GM10248 (cell line): ENCODE measurements around the gene ST6GAL1.
A peak's percentile ranks its signal among the peaks of the same experiment; 100 is the strongest.

Experiments
- CTCF ChIA-PET: fragments of 300-600 bp; sonication (Branson Sonifier 250); formaldehyde crosslinking; extraction: SDS; loops from one replicate; lab custom pipeline; 2021; ENCODE audit warnings: antibody characterized with exemption; lab: Yijun Ruan, JAX
- POLR2A ChIA-PET: fragments of 350-650 bp; sonication (Branson Sonifier 250); formaldehyde crosslinking; extraction: SDS; loops from one replicate; lab custom pipeline; 2020; ENCODE audit warnings: antibody characterized with exemption; lab: Yijun Ruan, JAX
- DNase-seq: peaks from one replicate; pipeline ENCODE4 v3.0.0; 2012; ENCODE audit errors: extremely low spot score
- TF ChIP-seq, protein P1 (sequence below): IDR thresholded peaks from 2 replicates; pipeline ENCODE4 v1.5.1; 2012; ENCODE audit warnings: mild to moderate bottlenecking, low read depth; ENCODE audit errors: extremely low read depth, missing control alignments, control extremely low read depth

The ST6GAL1 gene

GRCh38 chr3:187014417-187014864 is 84.1 kb downstream of the ST6GAL1 start:
- POLR2A ChIA-PET: interaction anchor here (1.4 kb wide), 1 partner anchor 11 kb away, joined by 4 read pairs; no protein-coding TSS in a partner anchor
- CTCF ChIA-PET: interaction anchor here (1.7 kb wide), 1 partner anchor 12 kb away, joined by 7 read pairs; no protein-coding TSS in a partner anchor
- TF ChIP-seq, protein P1, sequence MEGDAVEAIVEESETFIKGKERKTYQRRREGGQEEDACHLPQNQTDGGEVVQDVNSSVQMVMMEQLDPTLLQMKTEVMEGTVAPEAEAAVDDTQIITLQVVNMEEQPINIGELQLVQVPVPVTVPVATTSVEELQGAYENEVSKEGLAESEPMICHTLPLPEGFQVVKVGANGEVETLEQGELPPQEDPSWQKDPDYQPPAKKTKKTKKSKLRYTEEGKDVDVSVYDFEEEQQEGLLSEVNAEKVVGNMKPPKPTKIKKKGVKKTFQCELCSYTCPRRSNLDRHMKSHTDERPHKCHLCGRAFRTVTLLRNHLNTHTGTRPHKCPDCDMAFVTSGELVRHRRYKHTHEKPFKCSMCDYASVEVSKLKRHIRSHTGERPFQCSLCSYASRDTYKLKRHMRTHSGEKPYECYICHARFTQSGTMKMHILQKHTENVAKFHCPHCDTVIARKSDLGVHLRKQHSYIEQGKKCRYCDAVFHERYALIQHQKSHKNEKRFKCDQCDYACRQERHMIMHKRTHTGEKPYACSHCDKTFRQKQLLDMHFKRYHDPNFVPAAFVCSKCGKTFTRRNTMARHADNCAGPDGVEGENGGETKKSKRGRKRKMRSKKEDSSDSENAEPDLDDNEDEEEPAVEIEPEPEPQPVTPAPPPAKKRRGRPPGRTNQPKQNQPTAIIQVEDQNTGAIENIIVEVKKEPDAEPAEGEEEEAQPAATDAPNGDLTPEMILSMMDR: no peak
- no peak for DNase-seq

GRCh38 chr3:187015903-187016638 is 85.7 kb downstream of the ST6GAL1 start:
- POLR2A ChIA-PET: interaction anchor here (0.9 to 1.8 kb wide), 3 partner anchors 10 to 123 kb away, joined by 3 to 4 read pairs (median 3); partner anchors contain the start of gene RPL39L
- CTCF ChIA-PET: interaction anchor here (0.7 to 1.7 kb wide), 6 partner anchors 12 to 149 kb away, joined by 3 to 4 read pairs (median 4); no protein-coding TSS in a partner anchor
- no peak for DNase-seq
- TF ChIP-seq, protein P1: no peak

GRCh38 chr3:187016639-187017345 is 86.5 kb downstream of the ST6GAL1 start:
- TF ChIP-seq, protein P1: no peak
- CTCF ChIA-PET: interaction anchor here (0.7 to 1.7 kb wide), 7 partner anchors 9 to 148 kb away, joined by 3 to 4 read pairs (median 4); no protein-coding TSS in a partner anchor

GRCh38 chr3:187017511-187018230 is 87.3 kb downstream of the ST6GAL1 start:
- POLR2A ChIA-PET: interaction anchor here (1.8 kb wide), 1 partner anchor 9 kb away, joined by 4 read pairs; no protein-coding TSS in a partner anchor
- DNase-seq: no peak
- TF ChIP-seq, protein P1: no peak
- CTCF ChIA-PET: interaction anchor here (0.7 to 1.2 kb wide), 4 partner anchors 8 to 45 kb away, joined by 3 to 4 read pairs (median 4); no protein-coding TSS in a partner anchor

More at GRCh38 chr3:187016639-187017345, 86.5 kb downstream of the ST6GAL1 start:
- POLR2A ChIA-PET: interaction anchor here (0.9 to 1.8 kb wide), 3 partner anchors 10 to 123 kb away, joined by 3 to 4 read pairs (median 3); partner anchors contain the start of gene RPL39L
- DNase-seq: peak; percentile 53

- CTCF ChIA-PET: interaction anchor here (0.7 to 0.9 kb wide), 2 partner anchors 8 to 18 kb away, joined by 3 to 4 read pairs; no protein-coding TSS in a partner anchor
- DNase-seq: no peak
- POLR2A ChIA-PET: no interaction called here
- TF ChIP-seq, protein P1: no peak
These were observed 89.3 kb downstream of the ST6GAL1 start for GRCh38 chr3:187019542-187020072.
